DND-41 (cell line): ENCODE data around the gene GDI2.

Experiments used
- EZH2 ChIP-seq: IDR thresholded peaks from 3 replicates; pipeline ENCODE4 v1.6.1; 2012; ENCODE audit warnings: borderline replicate concordance, low read depth, mild to moderate bottlenecking, moderate library complexity, low read length, inconsistent platforms; ENCODE audit not compliant: severe bottlenecking
- TF ChIP-seq, protein P1 (sequence below): IDR thresholded peaks from 2 replicates; pipeline ENCODE4 v1.5.1; 2012; ENCODE audit warnings: borderline replicate concordance, low read length, moderate library complexity, mild to moderate bottlenecking; ENCODE audit not compliant: poor library complexity, severe bottlenecking; ENCODE audit errors: extremely low read depth

- TF ChIP-seq, protein P1, sequence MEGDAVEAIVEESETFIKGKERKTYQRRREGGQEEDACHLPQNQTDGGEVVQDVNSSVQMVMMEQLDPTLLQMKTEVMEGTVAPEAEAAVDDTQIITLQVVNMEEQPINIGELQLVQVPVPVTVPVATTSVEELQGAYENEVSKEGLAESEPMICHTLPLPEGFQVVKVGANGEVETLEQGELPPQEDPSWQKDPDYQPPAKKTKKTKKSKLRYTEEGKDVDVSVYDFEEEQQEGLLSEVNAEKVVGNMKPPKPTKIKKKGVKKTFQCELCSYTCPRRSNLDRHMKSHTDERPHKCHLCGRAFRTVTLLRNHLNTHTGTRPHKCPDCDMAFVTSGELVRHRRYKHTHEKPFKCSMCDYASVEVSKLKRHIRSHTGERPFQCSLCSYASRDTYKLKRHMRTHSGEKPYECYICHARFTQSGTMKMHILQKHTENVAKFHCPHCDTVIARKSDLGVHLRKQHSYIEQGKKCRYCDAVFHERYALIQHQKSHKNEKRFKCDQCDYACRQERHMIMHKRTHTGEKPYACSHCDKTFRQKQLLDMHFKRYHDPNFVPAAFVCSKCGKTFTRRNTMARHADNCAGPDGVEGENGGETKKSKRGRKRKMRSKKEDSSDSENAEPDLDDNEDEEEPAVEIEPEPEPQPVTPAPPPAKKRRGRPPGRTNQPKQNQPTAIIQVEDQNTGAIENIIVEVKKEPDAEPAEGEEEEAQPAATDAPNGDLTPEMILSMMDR = no peak
- TF ChIP-seq EZH2 = no peak
These were observed 93.1 kb downstream of the GDI2 start for GRCh38 chr10:5720182-5720581.
